IMR-90 (cell line): ENCODE measurements around the gene PRKCB. TPM values are rescaled to one million over a fixed set of nuclear protein-coding genes. Genes with fewer than 3 reads are reported as not detected.

Source experiments
- ATAC-seq: fragments of 200-7000 bp; cut with Tn5 transposase; 2 replicates; pipeline ENCODE4 v1.9.1; 2020; ENCODE audit warnings: low read depth, mild to moderate bottlenecking, moderate library complexity
- BruUV-seq: library from RNA; stranded (reverse); fragments of 400-500 nt; replicated peaks from 2 replicates; lab custom pipeline; 2021; lab: Mats Ljungman, UMichigan
- CTCF ChIA-PET: fragments of 300-600 bp; formaldehyde crosslinking; extraction: SDS; loops from one replicate; lab custom pipeline; 2021; ENCODE audit warnings: antibody characterized with exemption; lab: Yijun Ruan, JAX
- POLR2A ChIA-PET: fragments of 300-600 bp; sonication (Branson Sonifier 250); formaldehyde crosslinking; loops from one replicate; lab custom pipeline; 2022; ENCODE audit warnings: antibody characterized with exemption; ENCODE audit not compliant: unreplicated experiment; lab: Charles Lee
- DNase-seq: peaks from one replicate; pipeline ENCODE4 v3.0.0; 2013
- H2AFZ ChIP-seq: replicated peaks from 2 replicates; pipeline ENCODE3; 2013; ENCODE audit warnings: low read length, mild to moderate bottlenecking; ENCODE audit not compliant: poor library complexity
- H2AK5ac ChIP-seq: 2 replicates; pipeline ENCODE4 v1.6.1; 2013; ENCODE audit warnings: low read depth, low read length, inconsistent platforms
- H2AK9ac ChIP-seq: replicated peaks from 2 replicates; pipeline ENCODE3; 2013; ENCODE audit warnings: mild to moderate bottlenecking, low read depth, low read length, moderate library complexity; ENCODE audit not compliant: poor library complexity
- H2BK120ac ChIP-seq: 2 replicates; pipeline ENCODE4 v1.6.1; 2013; ENCODE audit warnings: low read depth, low read length, inconsistent platforms
- H2BK15ac ChIP-seq: 3 replicates; pipeline ENCODE4 v1.6.1; 2013; ENCODE audit warnings: low read depth, low read length, inconsistent platforms
- H2BK20ac ChIP-seq: 2 replicates; pipeline ENCODE4 v1.6.1; 2013; ENCODE audit warnings: low read depth, mild to moderate bottlenecking, inconsistent platforms, low read length, moderate library complexity
- H2BK5ac ChIP-seq: 2 replicates; pipeline ENCODE4 v1.6.1; 2013; ENCODE audit warnings: mild to moderate bottlenecking, low read depth, low read length, inconsistent platforms; ENCODE audit not compliant: poor library complexity, severe bottlenecking
- H3K14ac ChIP-seq: replicated peaks from 2 replicates; pipeline ENCODE4 v1.6.1; 2013; ENCODE audit warnings: low read depth, low read length, inconsistent platforms
- H3K18ac ChIP-seq: 2 replicates; pipeline ENCODE4 v1.6.1; 2013; ENCODE audit warnings: low read depth, low read length, control low read depth
- H3K23ac ChIP-seq: 2 replicates; pipeline ENCODE4 v1.6.1; 2013; ENCODE audit warnings: low read depth, low read length, inconsistent platforms
- H3K27ac ChIP-seq: 2 replicates; pipeline ENCODE4 v1.5.1; 2013; ENCODE audit warnings: mild to moderate bottlenecking, control low read depth, low read length; ENCODE audit not compliant: insufficient read depth
- H3K27me3 ChIP-seq: 2 replicates; pipeline ENCODE4 v1.6.1; 2013; ENCODE audit warnings: low read length; ENCODE audit not compliant: control insufficient read depth, insufficient read depth
- H3K36me3 ChIP-seq: 2 replicates; pipeline ENCODE4 v1.6.1; 2013; ENCODE audit warnings: low read length, mixed read lengths; ENCODE audit not compliant: control insufficient read depth, insufficient read depth
- H3K4ac ChIP-seq: 2 replicates; pipeline ENCODE4 v1.6.1; 2013; ENCODE audit warnings: low read depth, low read length, inconsistent platforms
- H3K4me1 ChIP-seq: 2 replicates; pipeline ENCODE4 v1.6.1; 2013; ENCODE audit warnings: low read length, mixed read lengths; ENCODE audit not compliant: control insufficient read depth, insufficient read depth
- H3K4me2 ChIP-seq: 2 replicates; pipeline ENCODE4 v1.6.1; 2013; ENCODE audit warnings: low read depth, mild to moderate bottlenecking, control low read depth, low read length, moderate library complexity
- H3K4me3 ChIP-seq: 2 replicates; pipeline ENCODE4 v1.5.1; 2013; ENCODE audit warnings: low read depth, mild to moderate bottlenecking, control low read depth, low read length, moderate library complexity; ENCODE audit not compliant: insufficient read depth
- H3K56ac ChIP-seq: 2 replicates; pipeline ENCODE4 v1.6.1; 2013; ENCODE audit warnings: low read length, inconsistent platforms; ENCODE audit not compliant: insufficient read depth; ENCODE audit errors: extremely low read depth
- H3K79me1 ChIP-seq, 2 experiments: 2 replicates each; pipeline ENCODE4 v1.6.1; 2013; ENCODE audit warnings: low read length in 2 of 2, inconsistent platforms in 1 of 2, low read depth in 1 of 2
- H3K9ac ChIP-seq: 2 replicates; pipeline ENCODE4 v1.6.1; 2013; ENCODE audit warnings: low read depth, low read length, control low read depth
- H3K9me1 ChIP-seq: 2 replicates; pipeline ENCODE4 v1.6.1; 2013; ENCODE audit warnings: low read length, inconsistent platforms; ENCODE audit not compliant: insufficient read depth
- H3K9me3 ChIP-seq: 2 replicates; pipeline ENCODE4 v1.6.1; 2013; ENCODE audit warnings: low read length; ENCODE audit not compliant: control insufficient read depth, insufficient read depth
- H4K20me1 ChIP-seq: 2 replicates; pipeline ENCODE4 v1.6.1; 2013; ENCODE audit warnings: low read length, inconsistent platforms; ENCODE audit not compliant: insufficient read depth
- H4K5ac ChIP-seq: 2 replicates; pipeline ENCODE4 v1.6.1; 2013; ENCODE audit warnings: mild to moderate bottlenecking, low read depth, low read length, control low read depth
- H4K8ac ChIP-seq, 2 experiments: 2 replicates each; pipeline ENCODE4 v1.6.1; 2013; ENCODE audit warnings: low read depth in 2 of 2, low read length in 2 of 2, control low read depth in 1 of 2, inconsistent platforms in 1 of 2
- H4K91ac ChIP-seq: 2 replicates; pipeline ENCODE4 v1.6.1; 2013; ENCODE audit warnings: low read depth, low read length, inconsistent platforms; ENCODE audit not compliant: insufficient read depth
- CTCF ChIP-seq: conservative IDR thresholded peaks from 2 replicates; pipeline ENCODE4 v1.5.1; 2012; ENCODE audit warnings: mild to moderate bottlenecking, low read depth, low read length, improper control_type of control experiment
- POLR2A ChIP-seq: IDR thresholded peaks from 2 replicates; pipeline ENCODE4 v1.6.1; 2012; ENCODE audit warnings: mild to moderate bottlenecking, low read depth, low read length
- WGBS, 2 experiments: methylation state at CpG; one replicate each; pipeline versions ENCODE4 v1.1.5 to v1.1.7; 2013; ENCODE audit warnings: missing lambda C conversion rate in 2 of 2; ENCODE audit not compliant: insufficient read length in 1 of 2; ENCODE audit errors: extremely low coverage in 2 of 2; 5-methylcytosine and 5-hydroxymethylcytosine counted together
- dilution Hi-C: fragments of 300-500 bp; cut with HindIII; formaldehyde crosslinking; loops from one replicate; pipeline ENCODE4 v1.14.3; 2018; ENCODE audit warnings: low sequenced_read_pairs; ENCODE audit not compliant: unreplicated experiment
- in situ Hi-C: fragments of 300-500 bp; cut with MboI; formaldehyde crosslinking; loops from 3 replicates; pipeline ENCODE4 v1.14.3; 2019; ENCODE audit warnings: low sequenced_read_pairs, inconsistent platforms, mixed read lengths
- intact Hi-C: fragments of 100-400 bp; cut with micrococcal nuclease; formaldehyde crosslinking; loops from 2 replicates; pipeline ENCODE4 v1.10.0; 2022
- polyA plus RNA-seq, 3 experiments: library from polyadenylated mRNA; depleted of rRNA; stranded (reverse); fragments of >200 nt; gene quantifications; 2 replicates each; pipeline ENCODE4 v1.2.3, GENCODE V29; 2012; ENCODE audit warnings: low replicate concordance in 1 of 3
- total RNA-seq: library from RNA; depleted of rRNA; stranded (reverse); fragments of >200 nt; gene quantifications from 2 replicates; pipeline ENCODE4 v1.2.3, GENCODE V29; 2012

PRKCB gene
- total and polyA plus RNA-seq, 2 of the 4 experiments (the other 2 are of a cell fraction) = under 0.01 TPM; not detected in 1

- intact Hi-C loops = no loop called here
- TF ChIP-seq POLR2A (no peak), CTCF (no peak)
- dilution Hi-C loops = no loop called here
- no peaks in the 10 kb centered on the region for H3K36me3 ChIP-seq
- no peak overlapping the region for H3K4me2 ChIP-seq
- no TSS peak for BruUV-seq
- H4K20me1 ChIP-seq = no peaks in the 10 kb centered on the region
- H3K27ac ChIP-seq = no peak overlapping the region
- H3K18ac ChIP-seq = no peak overlapping the region
- H2AK9ac ChIP-seq = no peak overlapping the region
- no peak overlapping the region for H4K91ac ChIP-seq
- no peak overlapping the region for H2BK15ac ChIP-seq
- no peak overlapping the region for H3K4me3 ChIP-seq
- ChIA-PET CTCF (no interaction called here), POLR2A (no interaction called here)
- no peaks in the 10 kb centered on the region for H3K27me3 ChIP-seq
- no peak overlapping the region for H4K5ac ChIP-seq
- H2BK5ac ChIP-seq = no peak overlapping the region
- H3K14ac ChIP-seq = no peak overlapping the region
- H3K4me1 ChIP-seq = no peaks in the 10 kb centered on the region
- H3K56ac ChIP-seq = no peak overlapping the region
- H3K9me1 ChIP-seq = no peaks in the 10 kb centered on the region
- no peak overlapping the region for H2AFZ ChIP-seq
- ATAC-seq (no peak), DNase-seq (no peak)
- in situ Hi-C loops = no loop called here
- H3K23ac ChIP-seq = no peak overlapping the region
- no peaks in the 10 kb centered on the region for H3K79me1 ChIP-seq
- no peak overlapping the region for H3K4ac ChIP-seq
- no peak overlapping the region for H2BK20ac ChIP-seq
- no peak overlapping the region for H4K8ac ChIP-seq
- no peak overlapping the region for H2BK120ac ChIP-seq
- H3K9me3 ChIP-seq = no peaks in the 10 kb centered on the region
- no peak overlapping the region for H3K9ac ChIP-seq
- WGBS, 2 experiments = 80% methylated on average over 1 of the region's 8 CpGs; no CpG with 5 or more reads in 1 of the 2 experiments
- no peak overlapping the region for H2AK5ac ChIP-seq
Observed at GRCh38 chr16:23902748-23903414, 67.1 kb downstream of the PRKCB start.
